ENCODE results near the gene SMIM29.

SMIM29 gene

DNA sequence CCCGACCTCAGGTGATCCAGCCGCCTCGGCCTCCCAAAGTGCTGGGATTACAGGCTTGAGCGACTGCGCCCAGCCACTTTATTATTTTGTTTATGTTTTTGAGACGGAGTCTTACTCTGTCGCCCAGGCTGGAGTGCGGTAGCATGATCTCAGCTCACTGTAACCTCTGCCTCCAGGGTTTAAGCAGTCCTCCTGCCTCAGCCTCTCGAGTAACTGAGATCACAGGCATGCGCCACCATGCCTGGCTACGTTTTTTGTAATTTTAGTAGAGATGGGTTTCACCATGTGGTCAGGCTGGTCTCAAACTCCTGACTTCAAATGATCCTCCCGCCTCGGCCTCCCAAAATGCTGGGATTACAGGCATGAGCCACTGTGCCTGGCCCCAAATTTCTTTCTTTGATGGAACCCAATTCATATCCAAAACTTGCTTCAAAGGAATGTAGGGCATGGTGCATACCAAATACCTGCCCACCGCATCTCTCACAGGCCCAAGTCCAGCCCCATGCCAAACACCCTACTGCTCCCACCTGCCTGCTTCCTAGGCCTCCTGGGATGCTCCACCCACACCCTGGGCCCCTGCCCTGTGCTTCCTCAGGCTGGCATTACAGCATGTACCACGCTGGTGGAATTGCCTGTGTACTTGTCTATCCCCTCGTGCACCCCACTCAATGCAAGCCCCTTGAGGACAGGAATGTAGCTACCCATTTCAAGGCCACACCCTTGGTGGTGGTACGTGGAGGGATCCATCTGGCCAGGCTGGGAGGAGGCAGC, 17.1 kb downstream of the SMIM29 start:
- intact Hi-C loops (cut with micrococcal nuclease) = no loop called here

DNA sequence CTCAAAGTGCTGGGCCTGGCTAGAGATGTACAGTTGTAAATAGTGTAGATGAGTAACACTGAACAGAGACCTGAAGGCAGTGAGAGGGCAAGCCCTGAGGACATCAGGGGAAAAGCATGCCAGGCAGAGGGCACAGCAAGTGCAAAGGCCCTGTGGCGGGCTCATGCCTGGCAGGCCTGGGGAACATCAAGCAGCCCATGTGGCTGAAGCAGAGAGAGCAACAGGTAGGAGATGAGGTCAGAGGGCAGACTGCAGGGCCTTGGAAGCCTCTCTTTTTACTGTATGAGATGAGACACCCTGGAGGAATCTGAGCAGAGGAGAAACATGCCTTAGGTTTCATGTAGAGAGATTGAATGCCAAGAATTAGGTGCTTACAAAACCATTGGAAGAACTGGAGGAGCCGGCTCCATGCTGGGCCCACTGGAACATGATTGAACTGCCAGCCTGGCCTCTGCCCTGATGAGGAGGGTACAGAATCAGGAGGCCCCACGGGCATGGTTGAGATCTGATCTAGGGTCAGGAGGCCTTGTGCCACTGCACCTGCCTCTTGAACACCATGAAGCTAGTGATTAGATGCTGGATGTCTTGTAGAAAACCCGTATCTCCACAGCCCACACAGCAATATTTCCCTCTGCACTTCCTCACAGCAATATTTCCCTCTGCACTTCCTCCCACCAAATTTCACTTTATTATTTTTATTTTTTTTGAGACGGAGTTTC, 18.0 kb downstream of the SMIM29 start:
- peaks cover 50% of the 10 kb centered on the region for H3K4me1 Mint-ChIP-seq (ENCODE audit: low read depth)
- no peaks in the 10 kb centered on the region for H3K9me3 Mint-ChIP-seq
- intact Hi-C loops (cut with micrococcal nuclease) = no loop called here
- H3K27ac Mint-ChIP-seq = no peak overlapping the region
- H3K4me3 Mint-ChIP-seq = no peak overlapping the region
- peaks cover 1% of the 10 kb centered on the region for H3K27me3 Mint-ChIP-seq
- no peaks in the 10 kb centered on the region for H3K36me3 Mint-ChIP-seq (ENCODE audit: low read depth)

More for the DNA sequence above, 17.1 kb downstream of the SMIM29 start:
- H3K27ac Mint-ChIP-seq = no peak overlapping the region
- no peak overlapping the region for H3K4me3 Mint-ChIP-seq
- H3K9me3 Mint-ChIP-seq = no peaks in the 10 kb centered on the region
- peaks cover 51% of the 10 kb centered on the region for H3K4me1 Mint-ChIP-seq (ENCODE audit: low read depth)
- peaks cover 1% of the 10 kb centered on the region for H3K27me3 Mint-ChIP-seq
- H3K36me3 Mint-ChIP-seq (ENCODE audit: low read depth) = no peaks in the 10 kb centered on the region

DNA sequence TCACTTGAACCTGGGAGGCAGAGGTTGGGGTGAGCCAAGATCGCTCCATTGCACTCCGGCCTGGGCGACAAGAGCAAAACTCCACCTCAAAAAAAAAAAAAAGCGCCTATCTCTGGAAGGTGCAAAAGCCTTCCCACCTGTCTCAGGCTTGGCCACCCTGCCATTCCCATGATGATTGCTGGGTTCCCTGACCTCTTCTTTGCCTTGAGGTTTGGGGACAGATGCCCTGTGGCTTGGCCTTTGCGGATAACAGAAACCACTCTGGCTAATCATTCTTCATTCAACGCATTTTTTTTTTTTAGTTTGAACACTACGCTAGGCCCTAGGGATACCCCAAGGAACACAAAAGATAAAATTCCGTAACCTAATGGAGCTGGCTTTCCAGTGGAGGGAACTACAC, 18.9 kb downstream of the SMIM29 start:
- H3K9me3 Mint-ChIP-seq = no peaks in the 10 kb centered on the region
- no peak overlapping the region for H3K27ac Mint-ChIP-seq
- peaks cover 47% of the 10 kb centered on the region for H3K4me1 Mint-ChIP-seq (ENCODE audit: low read depth)
- peaks cover 1% of the 10 kb centered on the region for H3K27me3 Mint-ChIP-seq
- no peak overlapping the region for H3K4me3 Mint-ChIP-seq
- no peaks in the 10 kb centered on the region for H3K36me3 Mint-ChIP-seq (ENCODE audit: low read depth)
- intact Hi-C loops (cut with micrococcal nuclease) = no loop called here

DNA sequence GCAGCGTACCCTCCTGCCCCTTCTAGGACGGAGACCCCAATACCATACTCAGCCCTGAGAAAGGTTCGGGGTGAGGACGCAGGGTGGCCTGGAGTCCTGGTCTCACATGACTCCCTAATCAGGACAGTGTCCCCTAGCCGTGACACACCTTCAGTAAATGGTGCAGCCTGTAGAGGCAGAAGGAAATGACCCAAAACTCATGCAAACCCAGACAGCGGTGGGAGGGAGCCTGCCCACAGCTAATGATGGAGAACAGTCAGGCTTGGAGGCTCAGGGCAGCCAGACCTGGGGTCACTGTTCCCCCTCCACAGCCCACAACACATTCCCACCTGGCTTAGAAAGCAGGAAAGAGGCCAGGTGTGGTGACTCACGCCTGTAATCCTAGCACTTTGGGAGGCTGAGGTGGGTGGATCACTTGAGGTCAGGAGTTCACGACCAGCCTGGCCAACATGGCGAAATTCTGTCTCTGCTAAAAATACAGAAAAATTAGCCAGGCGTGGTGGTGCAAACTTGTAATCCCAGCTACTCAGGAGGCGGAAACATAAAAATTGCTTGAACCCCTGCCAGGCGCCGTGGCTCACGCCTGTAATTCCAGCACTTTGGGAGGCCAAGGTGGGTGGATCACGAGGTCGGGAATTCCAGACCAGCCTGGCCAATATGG, 20.9 kb downstream of the SMIM29 start:
- Mint-ChIP-seq H3K27ac (peak overlapping the region; percentile 60), H3K4me3 (no peak overlapping the region), H3K4me1 (ENCODE audit: low read depth) (peaks cover 63% of the 10 kb centered on the region), H3K36me3 (ENCODE audit: low read depth) (no peaks in the 10 kb centered on the region), H3K27me3 (peaks cover 1% of the 10 kb centered on the region), H3K9me3 (no peaks in the 10 kb centered on the region)
- intact Hi-C loops (cut with micrococcal nuclease) = no loop called here

DNA sequence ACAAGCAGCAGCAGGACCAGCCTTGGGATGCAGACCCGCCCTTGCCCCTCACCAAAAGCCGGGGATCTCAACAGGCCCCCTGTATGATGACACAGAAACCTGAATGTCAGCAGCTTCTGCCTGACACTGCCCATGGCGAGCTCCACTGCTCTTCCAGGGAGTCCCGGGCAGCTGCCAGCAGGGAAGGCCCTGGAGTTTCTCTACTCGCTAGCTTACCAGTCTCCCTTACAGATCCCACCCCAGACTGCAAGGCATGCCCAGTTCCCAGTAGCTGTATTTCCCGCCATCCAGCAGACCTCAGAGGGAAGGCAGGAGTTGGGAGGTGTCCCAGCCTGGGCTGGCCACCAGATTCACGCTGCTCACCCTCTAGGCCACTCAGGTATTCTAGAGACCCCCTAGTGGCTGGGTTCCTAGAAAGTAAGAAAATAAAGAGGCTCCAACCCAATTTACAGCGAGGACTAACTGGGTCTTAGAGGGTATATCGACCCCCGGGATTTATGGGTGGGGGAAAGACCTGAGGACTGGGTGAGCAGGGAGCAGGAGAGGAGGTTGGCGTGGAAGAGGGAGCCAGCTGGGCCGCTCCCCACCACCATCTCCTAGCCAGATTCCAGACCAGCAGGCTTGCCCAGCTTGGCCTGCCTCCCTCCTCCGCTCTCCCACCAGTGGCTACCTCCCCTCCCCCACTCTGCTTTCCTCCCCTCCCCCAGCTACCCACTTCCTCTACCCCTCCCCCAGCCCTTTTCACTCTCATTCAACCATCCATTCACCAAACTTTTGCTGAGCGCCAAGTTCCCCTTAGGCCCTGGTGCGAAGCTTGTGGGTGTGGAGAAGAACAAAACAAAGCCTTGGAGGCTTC, 21.8 kb downstream of the SMIM29 start:
- peaks cover 61% of the 10 kb centered on the region for H3K4me1 Mint-ChIP-seq (ENCODE audit: low read depth)
- intact Hi-C loops (cut with micrococcal nuclease) = no loop called here
- H3K9me3 Mint-ChIP-seq = no peaks in the 10 kb centered on the region
- H3K4me3 Mint-ChIP-seq = no peak overlapping the region
- H3K27me3 Mint-ChIP-seq = peaks cover 1% of the 10 kb centered on the region
- H3K36me3 Mint-ChIP-seq (ENCODE audit: low read depth) = no peaks in the 10 kb centered on the region
- peak overlapping the region; percentile 60 for H3K27ac Mint-ChIP-seq

DNA sequence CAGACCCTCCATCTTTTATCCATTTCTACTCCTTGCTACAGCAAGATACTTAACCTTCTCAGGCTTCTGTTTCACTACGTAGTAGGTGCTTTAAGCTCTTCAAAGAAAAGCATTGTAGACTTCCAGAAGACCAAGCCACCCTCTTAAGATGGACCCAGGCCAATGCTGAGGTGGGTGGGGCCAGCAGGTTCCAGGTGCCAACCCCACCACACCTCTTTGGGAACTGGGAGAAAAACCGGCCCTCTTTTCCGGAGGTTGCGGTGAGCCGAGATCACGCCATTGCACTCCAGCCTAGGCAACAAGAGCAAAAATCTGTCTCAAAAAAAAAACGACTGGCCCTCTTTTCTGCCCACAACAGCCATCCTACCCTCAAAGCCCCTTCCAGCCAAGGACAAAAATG, 22.7 kb downstream of the SMIM29 start:
- Mint-ChIP-seq H3K27me3 (peaks cover 1% of the 10 kb centered on the region), H3K9me3 (no peaks in the 10 kb centered on the region), H3K27ac (no peak overlapping the region), H3K4me3 (no peak overlapping the region), H3K36me3 (ENCODE audit: low read depth) (no peaks in the 10 kb centered on the region), H3K4me1 (ENCODE audit: low read depth) (peaks cover 56% of the 10 kb centered on the region)
- intact Hi-C loops (cut with micrococcal nuclease) = no loop called here

DNA sequence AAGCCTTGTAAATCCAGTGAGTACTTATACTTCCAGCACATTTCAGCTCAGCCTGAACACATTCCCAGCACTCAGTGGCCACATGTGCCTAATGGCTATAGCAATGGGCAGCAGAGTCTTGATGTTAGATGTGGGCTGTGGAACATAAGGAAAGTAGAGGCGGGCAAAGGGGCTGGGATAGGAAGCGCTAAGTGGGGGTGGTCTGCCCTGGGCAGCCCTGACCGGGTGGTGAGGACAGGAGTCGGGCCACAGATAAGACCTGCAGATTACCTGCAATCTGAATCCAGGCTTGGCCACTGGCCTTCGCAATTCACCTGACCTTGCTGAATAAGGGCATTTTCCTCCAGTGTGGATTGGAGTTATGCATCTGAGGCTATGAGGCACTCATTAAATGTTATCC, 23.3 kb downstream of the SMIM29 start:
- no peaks in the 10 kb centered on the region for H3K27me3 Mint-ChIP-seq
- H3K27ac Mint-ChIP-seq = no peak overlapping the region

DNA sequence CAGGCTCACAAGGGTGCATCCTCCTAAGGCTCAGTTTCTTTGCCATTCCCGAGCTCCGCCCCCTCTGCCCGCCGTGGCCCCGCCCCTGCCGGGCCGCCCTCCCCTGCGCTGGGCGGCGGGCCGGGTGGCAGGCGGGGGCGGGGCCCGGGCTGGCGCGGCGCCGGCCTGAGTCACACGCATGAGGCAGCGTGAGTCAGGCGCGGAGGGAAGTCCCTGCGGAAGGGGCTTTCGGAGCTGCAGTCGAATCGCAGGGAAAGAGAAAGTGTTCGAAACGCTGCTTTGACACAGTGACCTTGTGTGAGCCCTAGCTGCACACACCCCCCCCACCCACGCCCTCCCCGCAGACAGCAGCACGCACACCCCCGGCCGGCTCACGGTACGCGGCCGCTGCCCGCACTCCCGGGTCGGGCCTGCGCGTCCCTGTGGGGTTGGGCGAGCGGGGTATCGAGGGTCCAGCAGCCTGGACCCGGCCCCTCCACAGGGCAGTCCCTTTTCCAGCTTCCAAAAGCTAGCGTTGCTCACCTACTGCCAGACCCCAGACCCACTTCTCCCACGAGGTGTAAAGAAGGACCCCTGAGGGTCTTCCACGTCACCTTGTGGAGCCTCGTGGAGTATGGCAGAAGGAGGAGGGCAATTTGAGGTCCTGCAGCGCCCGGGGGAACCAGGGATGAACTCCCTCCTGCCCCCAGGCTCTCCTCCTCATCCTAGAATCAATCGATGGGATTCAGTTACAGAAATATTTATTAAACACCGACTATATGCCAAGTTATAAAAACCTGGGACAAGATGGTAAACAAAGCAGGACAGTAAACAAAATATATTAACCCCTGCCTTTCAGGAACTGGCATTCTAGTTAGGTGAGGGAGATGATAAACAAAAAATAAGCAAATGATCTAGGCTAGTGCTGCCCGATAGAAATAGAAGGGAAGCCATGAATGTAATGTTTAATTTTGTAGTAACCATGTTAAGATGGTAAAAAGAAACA, 24.6 kb downstream of the SMIM29 start:
- no peaks in the 10 kb centered on the region for H3K27me3 Mint-ChIP-seq
- intact Hi-C loops (cut with micrococcal nuclease) = no loop called here
- peak overlapping the region; percentile 56 for H3K4me3 Mint-ChIP-seq
- H3K9me3 Mint-ChIP-seq = no peaks in the 10 kb centered on the region
- no peaks in the 10 kb centered on the region for H3K36me3 Mint-ChIP-seq (ENCODE audit: low read depth)
- peak overlapping the region; percentile 67 for H3K27ac Mint-ChIP-seq
- peaks cover 47% of the 10 kb centered on the region for H3K4me1 Mint-ChIP-seq (ENCODE audit: low read depth)

More for the DNA sequence above, 23.3 kb downstream of the SMIM29 start:
- Mint-ChIP-seq H3K4me3 (no peak overlapping the region), H3K4me1 (ENCODE audit: low read depth) (peaks cover 51% of the 10 kb centered on the region), H3K9me3 (no peaks in the 10 kb centered on the region), H3K36me3 (ENCODE audit: low read depth) (no peaks in the 10 kb centered on the region)
- intact Hi-C loops (cut with micrococcal nuclease) = no loop called here

DNA sequence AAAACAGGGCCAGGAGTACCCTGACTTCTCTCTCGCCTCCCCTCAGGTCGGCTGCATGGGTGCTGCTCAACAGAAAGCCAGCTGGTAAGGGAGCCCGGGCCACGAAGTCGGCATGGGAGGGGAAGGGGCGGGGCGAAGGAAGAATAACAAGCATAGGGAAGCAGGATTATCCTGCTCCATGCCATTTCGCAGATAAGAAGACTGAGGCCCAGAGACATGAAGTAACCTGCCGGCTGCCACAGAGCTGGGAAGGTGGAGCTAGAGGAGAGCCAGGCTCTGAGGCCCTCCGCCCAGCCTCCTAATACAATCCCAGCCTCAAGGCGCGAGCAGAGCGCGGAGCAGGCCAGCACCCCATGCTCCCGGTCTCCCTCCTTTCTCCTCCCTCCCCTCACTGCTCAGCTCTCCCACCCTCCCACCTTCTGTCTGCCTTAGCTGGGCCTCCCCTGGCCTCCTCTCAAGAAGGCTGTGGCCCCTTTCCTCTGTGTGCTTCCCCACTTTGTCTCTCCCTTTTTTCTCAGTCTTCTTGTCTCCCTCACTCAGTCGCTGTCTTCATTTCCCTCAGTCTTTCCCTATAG, 25.3 kb downstream of the SMIM29 start:
- no peaks in the 10 kb centered on the region for H3K36me3 Mint-ChIP-seq (ENCODE audit: low read depth)
- peaks cover 39% of the 10 kb centered on the region for H3K4me1 Mint-ChIP-seq (ENCODE audit: low read depth)
- H3K27ac Mint-ChIP-seq = peak overlapping the region; percentile 67
- no peaks in the 10 kb centered on the region for H3K27me3 Mint-ChIP-seq
- H3K4me3 Mint-ChIP-seq = peak overlapping the region; percentile 30
- intact Hi-C loops (cut with micrococcal nuclease) = no loop called here
- no peaks in the 10 kb centered on the region for H3K9me3 Mint-ChIP-seq

DNA sequence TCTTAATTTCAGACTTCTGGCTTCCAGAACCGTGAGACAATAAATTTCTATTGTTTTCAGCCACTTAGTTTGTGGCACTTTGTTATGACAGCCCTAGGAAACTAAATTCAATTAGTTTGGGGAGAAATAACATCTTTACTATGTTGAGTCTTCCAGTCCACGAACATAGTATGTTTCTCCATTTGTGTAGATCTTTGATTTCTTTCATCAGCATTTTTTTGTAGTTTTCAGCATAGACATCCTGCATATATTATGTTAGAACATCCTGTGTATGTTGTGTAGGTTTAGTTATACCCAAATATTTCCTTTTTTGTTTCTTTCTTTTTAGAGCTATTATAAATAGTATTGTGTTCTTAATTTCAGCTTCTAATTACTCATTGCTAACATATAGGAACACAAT, 30.1 kb downstream of the SMIM29 start:
- Mint-ChIP-seq H3K4me3 (no peak overlapping the region), H3K27me3 (no peaks in the 10 kb centered on the region), H3K4me1 (ENCODE audit: low read depth) (peaks cover 9% of the 10 kb centered on the region), H3K27ac (no peak overlapping the region), H3K36me3 (ENCODE audit: low read depth) (no peaks in the 10 kb centered on the region), H3K9me3 (no peaks in the 10 kb centered on the region)
- intact Hi-C loops (cut with micrococcal nuclease) = no loop called here

DNA sequence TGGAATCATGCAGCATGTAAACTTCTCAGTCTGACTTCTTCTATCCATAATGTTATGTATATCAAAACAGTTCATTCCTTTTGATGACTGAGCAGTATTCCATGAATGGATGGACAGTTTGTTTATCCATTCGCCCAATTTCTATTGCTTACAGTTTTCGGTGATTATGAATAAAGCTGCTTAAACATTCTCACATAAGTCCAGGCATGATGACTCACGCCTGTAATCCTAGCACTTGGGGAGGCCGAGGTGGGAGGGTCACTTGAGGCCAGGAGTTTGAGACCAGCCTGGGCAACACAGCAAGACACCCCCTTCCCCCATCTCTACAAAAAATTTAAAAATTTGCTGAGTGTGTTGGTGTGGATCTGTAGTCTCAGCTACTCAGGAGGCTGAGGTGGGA, 35.0 kb downstream of the SMIM29 start:
- H3K36me3 Mint-ChIP-seq (ENCODE audit: low read depth) = no peaks in the 10 kb centered on the region
- H3K4me3 Mint-ChIP-seq = no peak overlapping the region
- no peaks in the 10 kb centered on the region for H3K4me1 Mint-ChIP-seq (ENCODE audit: low read depth)
- peaks cover 3% of the 10 kb centered on the region for H3K27me3 Mint-ChIP-seq
- intact Hi-C loops (cut with micrococcal nuclease) = no loop called here
- no peak overlapping the region for H3K27ac Mint-ChIP-seq
- H3K9me3 Mint-ChIP-seq = no peaks in the 10 kb centered on the region

DNA sequence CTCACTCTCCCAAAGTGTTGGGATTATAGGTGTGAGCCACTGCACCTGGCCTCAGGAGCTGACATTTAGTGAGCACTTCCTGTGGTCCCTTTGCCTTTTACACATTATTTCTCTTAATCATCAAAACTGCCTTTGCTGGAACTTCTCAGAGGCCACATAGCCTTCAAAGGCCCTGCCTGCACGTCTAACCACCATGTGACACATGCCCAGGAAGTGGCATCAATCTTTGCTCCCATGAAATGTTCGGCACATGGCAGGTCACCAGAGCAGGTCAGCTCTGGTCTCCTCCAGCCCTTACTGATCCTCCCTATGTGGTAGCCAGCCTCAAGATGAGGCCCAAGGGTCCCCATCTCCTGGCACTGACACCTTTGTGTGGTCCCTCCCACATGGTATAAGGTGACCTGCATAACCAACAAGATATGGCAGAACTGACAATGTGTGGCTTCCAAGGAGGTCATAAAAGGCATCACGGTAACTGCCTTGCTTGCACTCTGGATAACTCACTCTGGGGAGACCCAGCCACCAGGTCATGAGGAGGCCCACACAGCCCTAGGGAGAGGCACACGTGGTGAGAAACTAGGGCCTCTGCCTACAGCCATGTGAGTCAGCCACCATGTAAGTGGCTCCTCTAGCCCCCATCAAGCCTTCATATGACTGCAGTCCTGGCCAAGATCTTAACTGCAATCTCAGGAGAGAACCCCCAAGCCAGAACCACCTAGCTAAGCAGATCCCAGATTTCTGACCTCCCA, 40.9 kb downstream of the SMIM29 start:
- H3K9me3 Mint-ChIP-seq = no peaks in the 10 kb centered on the region
- peaks cover 3% of the 10 kb centered on the region for H3K27me3 Mint-ChIP-seq
- no peaks in the 10 kb centered on the region for H3K36me3 Mint-ChIP-seq (ENCODE audit: low read depth)
- no peak overlapping the region for H3K4me3 Mint-ChIP-seq
- intact Hi-C loops (cut with micrococcal nuclease) = no loop called here
- peaks cover 8% of the 10 kb centered on the region for H3K4me1 Mint-ChIP-seq (ENCODE audit: low read depth)
- no peak overlapping the region for H3K27ac Mint-ChIP-seq

Data from dendritic cell treated with granulocyte-macrophage colony-stimulating factor and Interleukin-4, amounts not matched to agents 40 ng/mL and 50 ng/mL, for 4 days (primary cell).